Esophagus muscularis mucosa (tissue), 4 donors: ENCODE results near the gene EFCAB14. TPM values are rescaled to one million over a fixed set of nuclear protein-coding genes. Genes with fewer than 3 reads are reported as not detected.

ENCODE experiments used
- DNase-seq: peaks from one replicate; pipeline ENCODE4 v3.0.0-alpha.2; 2017; ENCODE audit errors: extremely low spot score
- H3K27ac ChIP-seq, 4 donors: fragments of 200-600 bp; sonication (generic); replicated peaks in 1 of 4; 1 replicate in 3 of 4; 2 replicates in 1 of 4; pipeline ENCODE4 v1.5.1; 2016 to 2019; ENCODE audit warnings: mild to moderate bottlenecking in 1 of 4
- H3K27me3 ChIP-seq, 4 donors: fragments of 200-600 bp; sonication (generic); one replicate each; pipeline versions ENCODE4 v1.5.1 to v1.6.0; 2016 to 2019
- H3K36me3 ChIP-seq, 4 donors: fragments of 200-600 bp; sonication (generic); one replicate each; pipeline ENCODE4 v1.5.1; 2016 to 2019
- H3K4me1 ChIP-seq, 4 donors: fragments of 200-600 bp; sonication (generic); one replicate each; pipeline ENCODE4 v1.5.1; 2016 to 2019
- H3K4me3 ChIP-seq, 4 donors: fragments of 200-600 bp; sonication (generic); 1 replicate in 2 of 4; 2 replicates in 2 of 4; pipeline ENCODE4 v1.5.1; 2016 to 2019; ENCODE audit warnings: mild to moderate bottlenecking in 4 of 4, moderate library complexity in 1 of 4
- H3K9me3 ChIP-seq, 4 donors: fragments of 200-600 bp; sonication (generic); 1 replicate in 3 of 4; 2 replicates in 1 of 4; pipeline ENCODE4 v1.5.1; 2016 to 2019
- CTCF ChIP-seq, 3 experiments: fragments of 200-600 bp in 2 of 3; fragments of 450-650 bp in 1 of 3; sonication (generic) in 2 of 3; IDR thresholded peaks; one replicate each; pipeline ENCODE4 v1.5.1; 2017 to 2019; ENCODE audit warnings: antibody characterized with exemption in 3 of 3, mild to moderate bottlenecking in 2 of 3, moderate library complexity in 1 of 3
- EP300 ChIP-seq: sonication (generic); formaldehyde crosslinking; IDR thresholded peaks from one replicate; pipeline ENCODE4 v1.6.1; 2017; ENCODE audit warnings: antibody characterized with exemption
- POLR2A ChIP-seq: fragments of 450-650 bp; IDR thresholded peaks from one replicate; pipeline ENCODE4 v1.6.1; 2017; ENCODE audit warnings: antibody characterized with exemption, moderate library complexity, mild to moderate bottlenecking, low read depth
- POLR2AphosphoS5 ChIP-seq, 2 donors: sonication (generic); formaldehyde crosslinking; IDR thresholded peaks; one replicate each; pipeline ENCODE4 v1.6.1; 2017; ENCODE audit warnings: antibody characterized with exemption in 2 of 2
- WGBS: methylation state at CpG from one replicate; pipeline ENCODE4 v1.1.5; 2018; 5-methylcytosine and 5-hydroxymethylcytosine counted together
- intact Hi-C: fragments of 100-400 bp; cut with DNase I; formaldehyde crosslinking; loops from one replicate; pipeline ENCODE4 v1.15.1; 2023
- total RNA-seq, 4 donors: library from RNA; depleted of rRNA; stranded (reverse); fragments of >200 nt; gene quantifications; one replicate each; pipeline versions ENCODE4 v1.1.0 to v1.2.1, GENCODE V29; 2016

EFCAB14 gene
- total RNA-seq, 4 donors from 2014 or later = 83.5 to 113 (median 104) TPM

- peaks cover 36 to 74% (median 57%) of the 10 kb centered on the region in 4 donors for H3K36me3 ChIP-seq
- TF ChIP-seq POLR2A (no peak), CTCF (IDR thresholded peaks at IDR 0.05) (no peak), POLR2AphosphoS5 (IDR thresholded peaks at IDR 0.05) (no peak), EP300 (no peak)
Observed at GRCh38 chr1:46692811-46693770, 25.8 kb downstream of the EFCAB14 start.

GRCh38 chr1:46691997-46692790 lies 26.7 kb downstream of the EFCAB14 start:
- peaks cover 36 to 70% (median 61%) of the 10 kb centered on the region in 4 donors for H3K36me3 ChIP-seq
- intact Hi-C loops = no loop called here
- H3K4me3 ChIP-seq = no peak overlapping the region
- TF ChIP-seq POLR2A (no peak), CTCF (IDR thresholded peaks at IDR 0.05) (no peak), POLR2AphosphoS5 (IDR thresholded peaks at IDR 0.05) (no peak), EP300 (no peak)
- 56% methylated on average over 6 of the region's 6 CpGs for WGBS
- H3K4me1 ChIP-seq = peaks cover 10 to 35% (median 31%) of the 10 kb centered on the region in 4 donors
- no peak overlapping the region for H3K27ac ChIP-seq
- no peaks in the 10 kb centered on the region for H3K9me3 ChIP-seq
- H3K27me3 ChIP-seq = no peaks in the 10 kb centered on the region
- DNase-seq = no peak

More at GRCh38 chr1:46692811-46693770, 25.8 kb downstream of the EFCAB14 start:
- intact Hi-C loops = no loop called here
- Histone ChIP-seq H3K9me3 (no peaks in the 10 kb centered on the region), H3K27me3 (no peaks in the 10 kb centered on the region), H3K4me3 (no peak overlapping the region), H3K27ac (no peak overlapping the region), H3K4me1 (peaks cover 3 to 26% (median 22%) of the 10 kb centered on the region in 4 donors)
- no peak for DNase-seq
- 17% methylated on average over 3 of the region's 3 CpGs for WGBS

DNA sequence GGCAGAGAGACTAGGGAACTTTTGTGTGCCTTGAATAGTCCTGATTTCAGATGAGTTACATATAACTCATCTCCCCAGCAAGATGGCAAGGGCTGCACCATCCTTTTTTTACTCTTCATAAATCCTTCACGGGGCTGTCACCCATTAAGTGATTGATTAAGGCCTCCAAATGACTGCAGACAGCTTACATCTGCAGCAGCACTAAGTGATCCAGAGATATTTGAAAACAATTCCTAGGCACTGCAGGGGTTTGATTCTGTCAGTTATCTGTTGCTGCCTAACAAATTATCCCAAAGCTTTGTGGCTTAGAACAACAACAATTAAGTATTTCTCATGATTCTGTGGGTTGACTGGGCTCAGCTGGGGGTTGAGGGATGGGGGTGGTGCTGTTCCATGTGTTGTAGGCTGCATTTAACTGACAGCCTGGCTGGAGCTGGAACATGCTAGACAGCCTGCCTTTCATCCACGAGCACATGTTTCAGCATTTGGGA lies 27.9 kb downstream of the EFCAB14 start:
- WGBS = 82% methylated on average over 2 of the region's 2 CpGs
- Histone ChIP-seq H3K27me3 (no peaks in the 10 kb centered on the region), H3K4me1 (peaks cover 14 to 44% (median 38%) of the 10 kb centered on the region in 4 donors), H3K9me3 (no peaks in the 10 kb centered on the region), H3K36me3 (peaks cover 34 to 69% (median 58%) of the 10 kb centered on the region in 4 donors), H3K4me3 (no peak overlapping the region), H3K27ac (no peak overlapping the region)
- intact Hi-C loops = no loop called here
- TF ChIP-seq CTCF (IDR thresholded peaks at IDR 0.05) = no peak
- no peak for TF ChIP-seq EP300
- no peak for TF ChIP-seq POLR2A
- TF ChIP-seq POLR2AphosphoS5 (IDR thresholded peaks at IDR 0.05) = no peak
- DNase-seq = no peak

- no peak for DNase-seq
- intact Hi-C loops = no loop called here
- Histone ChIP-seq H3K27ac (no peak overlapping the region), H3K27me3 (no peaks in the 10 kb centered on the region), H3K4me3 (no peak overlapping the region), H3K4me1 (peaks cover 14 to 44% (median 38%) of the 10 kb centered on the region in 4 donors), H3K9me3 (no peaks in the 10 kb centered on the region), H3K36me3 (peaks cover 34 to 69% (median 53%) of the 10 kb centered on the region in 4 donors)
- WGBS = 76% methylated on average over 1 of the region's 1 CpG
- no peak for TF ChIP-seq CTCF (IDR thresholded peaks at IDR 0.05)
- TF ChIP-seq POLR2AphosphoS5 (IDR thresholded peaks at IDR 0.05) = no peak
- no peak for TF ChIP-seq POLR2A
- TF ChIP-seq EP300 = no peak
Observed at GRCh38 chr1:46689897-46690296, 29.0 kb downstream of the EFCAB14 start.
